ENCODE results near the gene HDAC4. TPM values are rescaled to one million over a fixed set of nuclear protein-coding genes. Genes with fewer than 3 reads are reported as not detected.

Gene HDAC4
- total RNA-seq, 6 donors from 2014 or later: 16.1 to 108 (median 45.0) TPM

GRCh38 chr2:239148495-239149200 lies 252.2 kb downstream of the HDAC4 start:
- no peak overlapping the region for H3K4me3 ChIP-seq
- peak in 1 of 2 donors; percentile 15 for DNase-seq
- WGBS, 2 donors: 93 to 96% methylated on average over 28 of the region's 28 CpGs

DNA sequence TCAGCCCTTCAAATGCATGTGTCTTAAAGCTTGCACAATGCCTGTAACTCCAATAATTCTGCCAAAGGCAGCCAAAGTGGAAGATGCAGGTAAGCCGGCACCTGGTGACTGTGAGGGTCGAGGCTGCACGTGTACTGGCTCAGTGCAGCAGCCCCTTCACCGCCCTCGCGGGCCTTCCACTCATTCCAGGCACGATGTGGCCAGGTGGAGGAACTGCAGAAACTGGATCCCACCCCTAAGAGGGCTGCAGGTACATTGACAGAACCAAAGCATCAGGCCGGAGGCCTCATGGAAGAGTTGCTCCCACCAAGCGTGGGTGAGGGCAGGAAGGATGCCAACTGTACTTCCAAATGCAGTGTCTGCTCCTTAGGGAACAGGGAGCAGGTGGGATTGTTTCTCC lies 253.4 kb downstream of the HDAC4 start:
- H3K27me3 ChIP-seq: no peaks in the 10 kb centered on the region
- DNase-seq: peak in 1 of 2 donors; percentile 10
- H3K36me3 ChIP-seq: peaks cover 0 to 73% (median 35%) of the 10 kb centered on the region in 4 donors
- no peak overlapping the region for H3K4me3 ChIP-seq
- H3K9me3 ChIP-seq: no peaks in the 10 kb centered on the region
- TF ChIP-seq POLR2AphosphoS5 (IDR thresholded peaks at IDR 0.05) (no peak), POLR2A (IDR thresholded peaks at IDR 0.05) (no peak), CTCF (IDR thresholded peaks at IDR 0.05) (no peak), EP300 (IDR thresholded peaks at IDR 0.05) (no peak)
- ATAC-seq (ENCODE audit: low FRiP score in 2 of 2): no peak
- WGBS, 2 donors: 95% methylated on average over 9 of the region's 9 CpGs
- H3K4me1 ChIP-seq: peaks cover 0 to 6% (median 2%) of the 10 kb centered on the region in 4 donors
- no peak overlapping the region for H3K27ac ChIP-seq

More at GRCh38 chr2:239148495-239149200, 252.2 kb downstream of the HDAC4 start:
- no peak for ATAC-seq (ENCODE audit: low FRiP score in 2 of 2)
- H3K9me3 ChIP-seq: no peaks in the 10 kb centered on the region
- peaks cover 0 to 75% (median 37%) of the 10 kb centered on the region in 4 donors for H3K36me3 ChIP-seq
- no peak for TF ChIP-seq POLR2A (IDR thresholded peaks at IDR 0.05)
- no peak for TF ChIP-seq CTCF (IDR thresholded peaks at IDR 0.05)
- TF ChIP-seq POLR2AphosphoS5 (IDR thresholded peaks at IDR 0.05): no peak
- no peak for TF ChIP-seq EP300 (IDR thresholded peaks at IDR 0.05)
- H3K27ac ChIP-seq: no peak overlapping the region
- peaks cover 0 to 6% (median 2%) of the 10 kb centered on the region in 4 donors for H3K4me1 ChIP-seq
- no peaks in the 10 kb centered on the region for H3K27me3 ChIP-seq

DNA sequence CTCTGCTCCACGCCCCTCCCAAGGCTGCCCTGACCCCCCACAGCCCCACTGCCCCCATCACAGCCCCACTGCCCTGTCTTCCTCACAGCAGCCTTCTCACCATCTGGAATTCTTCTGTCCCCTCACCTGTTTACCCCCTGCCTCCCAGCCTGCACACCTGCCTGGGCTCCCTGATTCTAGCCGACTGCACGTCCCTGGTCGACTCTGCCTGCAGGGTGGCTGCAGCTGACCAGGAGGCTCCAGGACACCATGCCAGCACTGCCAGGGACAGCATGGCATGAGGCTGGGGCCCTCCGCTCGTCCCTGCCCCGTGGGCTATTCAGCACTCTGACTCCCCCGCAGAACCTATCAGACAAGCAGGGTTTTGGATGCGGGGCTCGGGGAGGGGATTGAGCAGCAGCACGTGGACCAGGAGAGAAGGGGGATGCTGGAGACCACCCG lies 254.1 kb downstream of the HDAC4 start:
- ATAC-seq (ENCODE audit: low FRiP score in 2 of 2) (peak in 1 of 2 donors; percentile 6), DNase-seq (no peak)
- WGBS, 2 donors: 92 to 94% methylated on average over 8 to 12 of the region's 12 CpGs
- peaks cover 3 to 73% (median 34%) of the 10 kb centered on the region in 4 donors for H3K36me3 ChIP-seq
- peaks cover 0 to 6% (median 2%) of the 10 kb centered on the region in 4 donors for H3K4me1 ChIP-seq
- no peak overlapping the region for H3K27ac ChIP-seq
- no peaks in the 10 kb centered on the region for H3K27me3 ChIP-seq
- no peaks in the 10 kb centered on the region for H3K9me3 ChIP-seq
- no peak for TF ChIP-seq CTCF (IDR thresholded peaks at IDR 0.05)
- TF ChIP-seq POLR2A (IDR thresholded peaks at IDR 0.05): no peak
- TF ChIP-seq POLR2AphosphoS5 (IDR thresholded peaks at IDR 0.05): no peak
- no peak overlapping the region for H3K4me3 ChIP-seq

GRCh38 chr2:239146011-239146641 lies 254.7 kb downstream of the HDAC4 start:
- Histone ChIP-seq H3K9me3 (no peaks in the 10 kb centered on the region), H3K4me1 (peaks cover 0 to 4% (median 2%) of the 10 kb centered on the region in 4 donors), H3K27ac (no peak overlapping the region), H3K27me3 (no peaks in the 10 kb centered on the region), H3K36me3 (peaks cover 3 to 76% (median 32%) of the 10 kb centered on the region in 4 donors), H3K4me3 (no peak overlapping the region)
- WGBS, 2 donors: 85 to 89% methylated on average over 10 to 19 of the region's 19 CpGs
- TF ChIP-seq CTCF (IDR thresholded peaks at IDR 0.05): no peak
- no peak for TF ChIP-seq POLR2A (IDR thresholded peaks at IDR 0.05)
- peak in 1 of 2 donors; percentile 2 for ATAC-seq (ENCODE audit: low FRiP score in 2 of 2)
- DNase-seq: no peak
